HG03135 (cell line): Measurements from ENCODE around the gene NLGN1.

Experiments
- ATAC-seq: cut with Tn5 transposase; IDR thresholded peaks from one replicate; pipeline ENCODE4 v1.9.1; 2021; ENCODE audit warnings: mild to moderate bottlenecking, moderate library complexity; ENCODE audit not compliant: unreplicated experiment

The NLGN1 gene

GRCh38 chr3:174251681-174252080 is 854.1 kb downstream of the NLGN1 start:
- no peak for ATAC-seq

- ATAC-seq = no peak
These were observed 855.8 kb downstream of the NLGN1 start for GRCh38 chr3:174253196-174253823.

- ATAC-seq = no peak
These were observed 856.4 kb downstream of the NLGN1 start for GRCh38 chr3:174253940-174254339.

GRCh38 chr3:174255454-174255853 is 857.9 kb downstream of the NLGN1 start:
- no peak for ATAC-seq

GRCh38 chr3:174266476-174266875 is 868.9 kb downstream of the NLGN1 start:
- no peak for ATAC-seq

- no peak for ATAC-seq
These were observed 870.5 kb downstream of the NLGN1 start for GRCh38 chr3:174268061-174268460.

- no peak for ATAC-seq
These were observed 871.0 kb downstream of the NLGN1 start for GRCh38 chr3:174268586-174268985.

GRCh38 chr3:174270841-174271240 is 873.3 kb downstream of the NLGN1 start:
- ATAC-seq = no peak

GRCh38 chr3:174275336-174275735 is 877.8 kb downstream of the NLGN1 start:
- no peak for ATAC-seq

- no peak for ATAC-seq
These were observed 879.3 kb downstream of the NLGN1 start for GRCh38 chr3:174276826-174277225.

GRCh38 chr3:174278094-174278493 is 880.5 kb downstream of the NLGN1 start:
- ATAC-seq = no peak

GRCh38 chr3:174280186-174280585 is 882.6 kb downstream of the NLGN1 start:
- no peak for ATAC-seq

GRCh38 chr3:174285242-174285864 is 887.8 kb downstream of the NLGN1 start:
- ATAC-seq = no peak

GRCh38 chr3:174287705-174288104 is 890.2 kb downstream of the NLGN1 start:
- ATAC-seq = no peak

GRCh38 chr3:174294616-174295015 is 897.1 kb downstream of the NLGN1 start:
- ATAC-seq = no peak

GRCh38 chr3:174295306-174296092 is 898.0 kb downstream of the NLGN1 start:
- ATAC-seq = no peak

GRCh38 chr3:174302746-174303315 is 905.3 kb downstream of the NLGN1 start:
- no peak for ATAC-seq

GRCh38 chr3:174303907-174304560 is 906.5 kb downstream of the NLGN1 start:
- ATAC-seq = no peak

GRCh38 chr3:174308736-174309135 is 911.2 kb downstream of the NLGN1 start:
- ATAC-seq = no peak

GRCh38 chr3:174310475-174310983 is 913.0 kb downstream of the NLGN1 start:
- ATAC-seq = no peak

- ATAC-seq = no peak
These were observed 917.7 kb downstream of the NLGN1 start for GRCh38 chr3:174315225-174315624.
